GM18867 (cell line): ENCODE data around the gene ARSI.

ENCODE experiments used
- ATAC-seq: cut with Tn5 transposase; IDR thresholded peaks from one replicate; pipeline ENCODE4 v1.9.1; 2021; ENCODE audit warnings: mild to moderate bottlenecking, moderate library complexity; ENCODE audit not compliant: unreplicated experiment

Gene ARSI

GRCh38 chr5:150295172-150295634 lies 7.5 kb downstream of the ARSI start:
- no peak for ATAC-seq

DNA sequence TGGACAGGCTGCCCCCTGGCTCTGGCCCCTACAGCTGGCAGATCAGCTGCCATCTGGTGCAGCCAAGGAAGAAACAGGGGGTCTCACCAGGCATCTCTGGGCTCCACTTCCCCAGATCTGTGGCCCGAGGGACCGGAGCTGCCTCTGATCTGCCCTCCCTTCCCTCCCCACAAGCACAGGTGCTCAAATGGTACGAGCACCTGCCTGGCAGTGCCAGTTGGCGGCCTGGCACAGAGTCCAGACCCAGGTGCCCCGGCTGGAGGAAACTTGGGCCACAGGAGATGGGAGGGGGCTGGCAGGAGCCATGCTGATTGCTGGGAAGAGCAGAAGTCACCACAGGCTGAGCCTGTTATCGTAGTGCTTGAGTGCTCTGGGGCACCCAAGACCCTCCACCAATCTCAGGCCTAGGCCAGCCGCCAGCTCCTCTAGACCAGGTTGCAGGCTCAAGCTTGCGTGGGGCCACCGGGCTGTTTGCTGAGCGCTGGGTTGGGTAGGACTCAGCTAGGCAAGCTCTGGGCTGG lies 8.1 kb downstream of the ARSI start:
- no peak for ATAC-seq

- ATAC-seq, result no peak
These were observed 9.4 kb downstream of the ARSI start for GRCh38 chr5:150293091-150293941.

DNA sequence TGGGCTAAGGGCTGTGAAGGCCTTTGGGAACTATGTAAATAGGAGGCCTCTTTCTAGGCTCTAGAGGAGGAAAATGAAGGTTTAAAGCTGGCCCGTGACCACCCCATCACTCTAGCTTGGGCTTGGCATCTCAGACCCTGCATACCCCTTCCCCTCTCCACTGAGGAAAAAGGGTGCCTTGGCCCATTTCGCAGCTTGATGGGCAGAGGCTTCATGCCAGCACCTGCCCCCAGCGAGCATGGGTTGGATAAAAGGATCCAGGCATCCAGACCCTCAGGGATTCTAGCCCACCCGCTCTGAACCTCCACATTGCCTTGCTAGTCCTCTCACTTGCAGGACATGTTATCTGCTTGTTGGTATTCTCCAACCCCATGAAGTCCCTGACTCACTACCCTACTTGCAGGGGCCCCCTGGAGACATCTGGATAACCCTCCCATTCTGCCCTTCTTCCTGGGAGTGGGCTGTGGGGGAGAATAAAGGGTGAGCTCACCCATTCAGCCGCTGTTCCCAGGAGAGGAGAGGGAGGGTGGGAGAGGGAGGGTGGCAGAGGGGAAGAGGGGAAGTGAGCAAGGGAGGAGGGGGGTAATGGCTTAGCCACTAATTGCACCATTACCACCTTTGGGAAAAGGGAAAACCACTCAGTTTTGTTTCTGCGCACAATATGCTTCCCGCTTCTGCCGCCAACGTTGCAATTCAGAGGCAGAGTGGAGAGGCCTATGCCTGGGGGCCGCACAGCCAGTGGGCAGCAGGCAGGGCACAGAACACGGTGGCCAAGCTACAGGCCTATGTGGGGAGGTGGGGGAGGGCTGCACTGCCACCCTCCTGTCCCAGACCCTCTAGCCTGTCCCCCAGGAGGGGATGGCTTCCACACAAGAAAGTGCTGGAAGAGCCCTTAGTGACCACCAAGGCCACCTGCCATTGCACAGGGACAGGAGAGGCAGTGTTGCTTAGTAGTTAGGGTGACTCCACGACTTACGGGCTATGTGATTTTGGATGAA lies 11.0 kb downstream of the ARSI start:
- no peak for ATAC-seq

GRCh38 chr5:150289551-150290390 lies 12.9 kb downstream of the ARSI start, which contains the start of gene CAMK2A:
TSS of gene CAMK2A (minus strand) at chr5:150289773. CDS start at chr5:150289625, 148 bp downstream.
- ATAC-seq, result no peak

GRCh38 chr5:150288791-150289190 lies 13.9 kb downstream of the ARSI start:
- no peak for ATAC-seq

GRCh38 chr5:150288361-150288760 lies 14.3 kb downstream of the ARSI start:
- no peak for ATAC-seq

- ATAC-seq, result peak; percentile 67
These were observed 15.9 kb downstream of the ARSI start for GRCh38 chr5:150286820-150287219.

DNA sequence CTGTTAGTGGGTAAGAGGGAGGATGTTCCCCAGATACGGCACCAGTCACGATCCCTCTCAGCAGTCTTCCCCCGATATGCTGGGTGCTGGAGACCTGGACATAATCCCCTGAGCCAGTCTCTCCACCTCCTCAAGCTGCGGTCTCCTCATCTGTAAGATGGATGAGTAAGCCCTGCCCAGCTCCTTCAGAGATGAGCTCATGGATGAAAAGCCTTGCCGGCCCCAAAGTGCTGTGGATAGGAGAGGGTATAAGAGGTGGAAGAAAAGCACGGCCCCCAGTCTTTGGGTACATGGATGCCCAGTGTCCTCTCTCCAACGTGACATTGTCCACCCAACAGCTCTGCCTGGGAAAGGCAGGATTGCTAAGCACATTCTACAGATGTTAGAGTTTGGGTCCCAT lies 17.6 kb downstream of the ARSI start:
- no peak for ATAC-seq

DNA sequence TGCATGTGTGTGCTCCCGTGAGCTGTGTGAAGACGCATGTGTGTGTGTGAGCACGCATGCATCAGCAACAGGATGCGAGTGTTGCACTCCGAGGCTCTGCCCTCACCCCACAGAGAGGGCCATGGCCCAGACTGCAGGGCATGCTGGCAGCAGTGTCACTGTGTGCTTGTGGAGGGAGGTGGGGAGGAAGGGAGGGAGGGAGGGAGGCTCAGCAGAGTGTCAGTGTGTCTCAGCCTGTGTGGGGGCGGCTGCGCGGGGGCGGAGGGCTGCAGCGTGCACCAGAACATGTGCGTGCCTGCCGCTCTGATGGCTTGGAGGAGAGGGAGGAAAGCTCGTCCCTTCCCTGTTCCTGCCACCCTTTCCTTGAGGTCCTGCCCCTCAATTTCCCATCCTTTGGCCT lies 18.4 kb downstream of the ARSI start:
- ATAC-seq, result no peak

DNA sequence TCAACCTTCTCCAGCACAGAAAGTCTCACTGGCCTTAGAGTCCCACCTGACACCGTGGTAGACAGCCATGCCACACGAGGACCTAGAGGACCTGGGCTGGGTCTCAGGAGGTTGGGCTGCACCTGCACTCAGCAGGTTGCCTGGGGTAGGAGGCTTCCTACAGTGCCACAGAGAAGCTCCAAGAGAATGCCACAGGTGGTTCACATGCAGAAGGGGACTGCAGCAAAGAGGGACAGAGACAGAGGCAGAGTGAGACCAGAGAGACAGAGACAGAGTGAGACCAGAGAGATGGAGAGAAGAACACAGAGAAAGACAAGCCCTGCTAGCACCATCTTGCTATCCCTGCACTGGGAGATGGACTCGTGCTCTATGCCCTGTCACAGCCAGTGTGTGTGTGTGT lies 18.8 kb downstream of the ARSI start:
- ATAC-seq, result no peak

DNA sequence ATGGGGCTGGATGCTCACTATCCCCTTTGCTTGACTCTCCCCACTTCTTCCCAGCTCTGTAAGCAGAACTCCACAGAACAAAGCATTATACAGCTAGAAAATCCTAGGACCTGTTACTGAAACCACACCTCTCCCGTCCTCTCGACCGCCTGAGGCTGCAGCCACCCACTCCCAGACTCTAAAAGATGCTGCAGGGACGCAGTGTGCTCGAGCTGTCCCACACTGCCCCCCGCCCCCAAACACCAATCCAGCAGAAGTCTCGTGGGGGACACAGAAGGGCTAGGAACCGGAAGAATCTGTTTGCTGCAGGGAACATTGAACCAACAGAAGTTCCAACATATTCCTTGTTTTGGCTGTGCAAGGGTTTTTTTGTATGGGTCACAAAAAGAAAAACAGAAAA lies 20.7 kb downstream of the ARSI start:
- no peak for ATAC-seq

DNA sequence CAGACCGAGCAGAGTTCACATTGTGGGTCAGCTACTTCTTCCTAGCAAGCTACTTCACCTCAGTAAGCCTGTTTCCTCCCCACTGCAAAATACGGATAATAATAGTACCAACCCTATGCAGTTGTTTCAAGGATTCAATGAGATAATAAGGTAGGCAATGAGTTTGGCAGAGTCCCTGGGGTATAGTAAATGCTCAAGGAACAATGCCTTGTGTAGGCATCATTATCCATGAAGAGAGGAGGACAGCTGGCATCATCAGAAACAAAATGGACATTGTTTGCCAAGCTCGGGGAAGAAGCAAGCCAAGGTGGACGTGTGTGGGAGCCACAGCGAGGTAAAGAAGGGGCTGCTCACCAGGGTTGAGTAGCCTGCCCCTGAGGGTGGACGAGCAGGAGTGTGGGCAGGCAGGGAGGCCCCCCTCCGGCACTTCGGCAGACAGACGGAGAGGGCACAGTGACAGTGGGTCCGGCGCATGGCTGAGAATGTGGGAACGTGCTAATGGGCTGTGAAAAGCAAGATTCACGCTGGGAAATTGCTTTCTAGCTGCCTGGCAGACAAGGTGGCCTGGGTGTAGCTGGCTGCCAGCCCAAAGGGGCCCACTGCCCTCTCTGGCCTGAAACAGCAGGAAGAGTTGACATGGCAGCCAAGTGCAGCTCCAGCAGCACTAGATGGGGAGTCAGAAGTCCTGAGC lies 23.2 kb downstream of the ARSI start:
- ATAC-seq, result no peak

DNA sequence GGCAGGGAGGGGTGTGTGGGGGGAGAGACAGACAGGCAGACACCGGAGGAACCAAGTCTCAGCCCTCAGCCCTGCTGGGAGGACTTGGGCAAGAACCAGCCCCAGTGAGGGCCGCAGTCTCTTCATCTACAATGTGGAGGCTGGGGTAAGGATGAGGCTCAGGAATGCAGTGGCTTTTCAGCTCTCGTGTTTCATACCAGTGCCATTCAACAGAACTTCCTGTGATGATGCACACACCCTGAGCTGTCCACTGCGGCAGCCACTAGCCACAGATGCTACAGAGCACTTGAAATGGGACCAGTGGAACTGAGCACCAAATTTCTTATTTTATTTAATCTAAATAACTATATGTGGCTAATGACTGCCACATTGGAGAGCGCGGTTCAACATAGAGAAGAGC lies 23.8 kb downstream of the ARSI start:
- no peak for ATAC-seq

DNA sequence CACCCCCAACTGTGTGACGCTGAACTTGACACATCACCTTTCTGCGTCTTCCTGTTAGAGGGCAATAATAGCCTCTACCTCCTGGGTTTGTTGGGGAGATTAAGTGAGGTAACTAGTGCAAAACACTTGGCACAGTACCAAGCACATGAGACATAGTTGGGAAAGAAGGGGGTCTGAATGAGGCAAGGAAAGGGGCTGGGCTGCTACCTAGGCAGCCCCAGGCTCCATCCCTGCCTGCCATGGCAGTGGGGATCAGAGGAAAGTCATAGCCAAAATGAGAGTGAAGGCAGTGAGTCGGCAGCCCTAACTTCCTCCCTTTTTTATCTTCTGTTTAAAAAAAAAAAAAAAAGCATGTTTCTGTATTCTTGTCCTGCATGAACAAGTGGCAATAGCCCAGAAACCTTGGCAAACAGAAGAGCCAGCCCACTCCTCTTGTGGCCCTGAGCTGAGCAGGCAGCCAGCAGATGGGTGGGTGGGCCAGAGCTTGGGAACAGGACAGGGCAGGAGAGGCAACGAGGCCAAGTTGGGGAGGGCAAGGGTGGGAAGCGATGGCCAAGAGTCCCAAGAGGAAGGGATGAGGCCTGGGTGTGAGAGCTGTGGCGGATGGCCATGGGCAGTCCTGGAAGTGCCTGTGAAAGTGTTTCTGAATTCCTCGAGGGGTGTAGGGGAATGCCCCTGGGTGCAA lies 24.5 kb downstream of the ARSI start:
- no peak for ATAC-seq

DNA sequence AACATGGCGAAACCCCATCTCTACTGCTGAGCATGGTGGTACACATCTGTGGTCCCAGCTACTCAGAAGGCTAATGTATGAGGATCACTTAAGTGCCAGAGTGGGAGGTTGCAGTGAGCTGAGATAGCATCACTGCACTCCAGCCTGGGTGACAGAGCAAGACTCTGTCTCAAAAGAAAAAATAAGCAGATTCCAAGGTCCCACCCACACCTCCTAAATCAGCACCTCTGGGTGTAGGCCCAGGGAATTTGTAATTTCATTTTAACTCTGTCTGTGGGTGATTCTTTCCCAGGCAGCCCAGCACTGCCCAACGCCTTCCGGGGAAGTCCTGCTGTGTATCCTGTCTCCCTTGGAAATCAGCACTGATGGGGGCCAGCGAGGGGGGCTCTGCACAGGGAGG lies 25.7 kb downstream of the ARSI start:
- ATAC-seq, result no peak

GRCh38 chr5:150274811-150275210 lies 27.9 kb downstream of the ARSI start:
- no peak for ATAC-seq

GRCh38 chr5:150272531-150272930 lies 30.2 kb downstream of the ARSI start:
- ATAC-seq, result no peak

DNA sequence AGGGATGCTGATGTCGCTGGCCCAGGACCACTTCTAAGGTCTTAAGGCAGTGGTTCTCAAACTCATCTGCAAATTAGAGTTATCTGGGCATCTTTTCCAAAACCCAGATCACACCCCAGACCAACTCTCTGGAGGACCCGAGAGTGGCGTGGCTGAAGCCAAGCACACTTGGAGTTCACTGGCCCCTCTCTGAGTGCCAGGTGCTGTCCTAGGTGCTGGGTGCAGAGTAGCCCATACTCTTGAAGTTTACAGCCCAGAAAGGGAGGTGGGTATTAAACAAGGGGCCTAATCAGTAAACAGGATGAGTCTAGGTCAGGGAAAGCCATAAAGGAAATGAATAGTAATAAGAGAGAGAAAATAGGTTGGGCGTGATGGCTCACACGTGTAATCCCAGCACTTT lies 30.8 kb downstream of the ARSI start:
- ATAC-seq, result no peak
